A549 (cell line): ENCODE measurements around the gene CNTN4. TPM values are rescaled to one million over a fixed set of nuclear protein-coding genes. Genes with fewer than 3 reads are reported as not detected.

Source experiments
- ATAC-seq, 2 experiments: fragments of 200-7000 bp in 1 of 2; fragments of >200 bp in 1 of 2; cut with Nextera tagmentation in 1 of 2; cut with Tn5 transposase in 1 of 2; 3 replicates each; pipeline versions ENCODE4 v1.8.0 to v1.9.1; 2018 to 2020; ENCODE audit warnings: mild to moderate bottlenecking in 1 of 2, moderate library complexity in 1 of 2
- CTCF ChIA-PET: fragments of 300-600 bp; sonication (Branson Sonifier 250); formaldehyde crosslinking; extraction: SDS; loops from one replicate; lab custom pipeline; 2021; ENCODE audit warnings: antibody characterized with exemption, inconsistent platforms; lab: Yijun Ruan, JAX
- POLR2A ChIA-PET: fragments of 350-600 bp; formaldehyde crosslinking; extraction: SDS; loops from one replicate; lab custom pipeline; 2021; ENCODE audit warnings: antibody characterized with exemption, inconsistent platforms; lab: Yijun Ruan, JAX
- DNase-seq, 2 experiments: peaks; one replicate each; pipeline versions ENCODE4 v3.0.0 to v3.0.0-alpha.2; 2011 to 2016; ENCODE audit warnings: low read depth in 1 of 2, low spot score in 1 of 2
- FAIRE-seq: peaks from 2 replicates; lab custom pipeline; 2011; peaks lifted over from hg19 to GRCh38; lab: Jason Lieb, UNC
- H3K27ac ChIP-seq, 2 experiments: fragments of >200 bp; sonication (Bioruptor Twin); formaldehyde crosslinking; 3 replicates each; pipeline ENCODE4 v1.5.1; 2016 to 2017
- H3K4me1 ChIP-seq: fragments of >200 bp; sonication (Bioruptor Twin); formaldehyde crosslinking; 3 replicates; pipeline ENCODE4 v1.6.1; 2016
- H3K4me2 ChIP-seq: fragments of >200 bp; sonication (Bioruptor Twin); formaldehyde crosslinking; 3 replicates; pipeline ENCODE4 v1.6.1; 2016
- H3K4me3 ChIP-seq: fragments of >200 bp; sonication (Bioruptor Twin); formaldehyde crosslinking; 3 replicates; pipeline ENCODE4 v1.5.1; 2016
- H3K9me3 ChIP-seq: fragments of >200 bp; sonication (Bioruptor Twin); formaldehyde crosslinking; 3 replicates; pipeline ENCODE4 v1.6.1; 2016
- BHLHE40 ChIP-seq: IDR thresholded peaks from 2 replicates; pipeline ENCODE4 v1.6.1; 2012; ENCODE audit warnings: low read depth, low read length, inconsistent platforms
- CBX8 ChIP-seq: fragments of 200-600 bp; sonication (generic); IDR thresholded peaks from 2 replicates; pipeline ENCODE4 v1.6.1; 2016
- CEBPB ChIP-seq, 2 experiments: fragments of >200 bp in 1 of 2; sonication (Bioruptor Twin) in 1 of 2; formaldehyde crosslinking in 1 of 2; IDR thresholded peaks; 2 replicates each; pipeline ENCODE4 v1.6.1; 2012 to 2016
- CHD2 ChIP-seq: fragments of 150-350 bp; IDR thresholded peaks from 2 replicates; pipeline ENCODE4 v1.6.1; 2014; ENCODE audit warnings: low read length; ENCODE audit not compliant: partially characterized antibody
- CHD4 ChIP-seq: fragments of 200-600 bp; sonication (generic); IDR thresholded peaks from 2 replicates; pipeline ENCODE4 v1.6.1; 2016; ENCODE audit warnings: antibody characterized with exemption, mild to moderate bottlenecking, borderline replicate concordance
- EHMT2 ChIP-seq: fragments of 200-600 bp; sonication (generic); IDR thresholded peaks from 2 replicates; pipeline ENCODE4 v1.6.1; 2016; ENCODE audit warnings: antibody characterized with exemption, low read depth, mild to moderate bottlenecking, moderate library complexity
- FOSB ChIP-seq: fragments of 250-450 bp; sonication (Bioruptor Pico); IDR thresholded peaks from 2 replicates; pipeline ENCODE4 v1.5.0; 2020; ENCODE audit warnings: mild to moderate bottlenecking, moderate library complexity
- GATA3 ChIP-seq: IDR thresholded peaks from 2 replicates; pipeline ENCODE4 v1.6.1; 2012; ENCODE audit warnings: borderline replicate concordance
- JUN ChIP-seq, 2 experiments: fragments of >200 bp; sonication (Bioruptor Twin); formaldehyde crosslinking; IDR thresholded peaks; 2 replicates in 1 of 2; 3 replicates in 1 of 2; pipeline ENCODE4 v1.6.1; 2016 to 2017
- MAFK ChIP-seq: fragments of 450-650 bp; IDR thresholded peaks from 2 replicates; pipeline ENCODE4 v1.6.1; 2014; ENCODE audit not compliant: partially characterized antibody
- MAZ ChIP-seq: fragments of 150-350 bp; IDR thresholded peaks from 2 replicates; pipeline ENCODE4 v1.6.1; 2014; ENCODE audit warnings: antibody characterized with exemption, low read depth, low read length, borderline replicate concordance
- NPAS2 ChIP-seq: fragments of 250-450 bp; sonication (Bioruptor Pico); IDR thresholded peaks from 2 replicates; pipeline ENCODE4 v1.8.0; 2022; ENCODE audit warnings: mild to moderate bottlenecking, moderate library complexity, borderline replicate concordance
- NR3C1 ChIP-seq: fragments of >200 bp; sonication (Bioruptor Twin); formaldehyde crosslinking; IDR thresholded peaks from 3 replicates; pipeline ENCODE4 v1.6.1; 2017
- POLR2A ChIP-seq: IDR thresholded peaks from 2 replicates; pipeline ENCODE4 v1.6.1; 2012; ENCODE audit warnings: mild to moderate bottlenecking, low read length
- RAD21 ChIP-seq, 2 experiments: fragments of >200 bp in 1 of 2; sonication (Bioruptor Twin) in 1 of 2; formaldehyde crosslinking in 1 of 2; IDR thresholded peaks in 1 of 2; conservative IDR thresholded peaks in 1 of 2; 2 replicates in 1 of 2; 3 replicates in 1 of 2; pipeline ENCODE4 v1.6.1; 2012 to 2018; ENCODE audit warnings: inconsistent platforms in 1 of 2
- SMC3 ChIP-seq: fragments of >200 bp; sonication (Bioruptor Twin); formaldehyde crosslinking; IDR thresholded peaks from 3 replicates; pipeline ENCODE4 v1.6.1; 2018; ENCODE audit warnings: inconsistent platforms
- SREBF2 ChIP-seq: fragments of 450-650 bp; IDR thresholded peaks from 2 replicates; pipeline ENCODE4 v1.6.1; 2014; ENCODE audit warnings: mild to moderate bottlenecking, moderate library complexity
- ZSCAN20 ChIP-seq: fragments of 250-450 bp; sonication (Bioruptor Pico); IDR thresholded peaks from 2 replicates; pipeline ENCODE4 v1.8.0; 2022; ENCODE audit warnings: mild to moderate bottlenecking, moderate library complexity
- WGBS: methylation state at CpG from one replicate; pipeline ENCODE4 v1.1.6; 2017; ENCODE audit errors: missing lambda C conversion rate; 5-methylcytosine and 5-hydroxymethylcytosine counted together
- polyA plus RNA-seq, 4 experiments: library from polyadenylated mRNA; depleted of rRNA in 3 of 4; stranded (reverse); fragments of >200 nt; fragmentation: RNase III in 1 of 4; extraction: RNeasy Plus Mini Kit Qiagen cat#74134 plus additional on column Dnase treatment in 1 of 4; gene quantifications; 2 replicates in 3 of 4; 3 replicates in 1 of 4; pipeline ENCODE4 v1.2.3, GENCODE V29; 2011 to 2017
- TF ChIP-seq, protein P1 (sequence below): fragments of 450-650 bp; IDR thresholded peaks from 2 replicates; pipeline ENCODE4 v1.6.1; 2014; ENCODE audit warnings: antibody characterized with exemption
- TF ChIP-seq, protein P2 (sequence below): fragments of 250-450 bp; sonication (Bioruptor Pico); IDR thresholded peaks from 2 replicates; pipeline ENCODE4 v1.5.0; 2021; ENCODE audit warnings: mild to moderate bottlenecking, moderate library complexity, borderline replicate concordance
- TF ChIP-seq, protein P3 (sequence below): IDR thresholded peaks from 2 replicates; pipeline ENCODE4 v1.6.1; 2012
- TF ChIP-seq, protein P4 (sequence below): IDR thresholded peaks from 2 replicates; pipeline ENCODE4 v1.6.1; 2012; ENCODE audit warnings: low read depth, borderline replicate concordance
- TF ChIP-seq, protein P5 (sequence below): fragments of >200 bp; sonication (Bioruptor Twin); formaldehyde crosslinking; IDR thresholded peaks from 3 replicates; pipeline ENCODE4 v1.6.1; 2016
- TF ChIP-seq, protein P6 (sequence below): IDR thresholded peaks from 2 replicates; pipeline ENCODE4 v1.6.1; 2012
- TF ChIP-seq, protein P7 (sequence below): fragments of >200 bp; sonication (Bioruptor Twin); formaldehyde crosslinking; IDR thresholded peaks from 3 replicates; pipeline ENCODE4 v1.5.1; 2016

CNTN4 gene
- polyA plus RNA-seq, 2 of the 4 experiments (the other 2 are of a cell fraction) = 0.03 TPM; not detected in 1

DNA sequence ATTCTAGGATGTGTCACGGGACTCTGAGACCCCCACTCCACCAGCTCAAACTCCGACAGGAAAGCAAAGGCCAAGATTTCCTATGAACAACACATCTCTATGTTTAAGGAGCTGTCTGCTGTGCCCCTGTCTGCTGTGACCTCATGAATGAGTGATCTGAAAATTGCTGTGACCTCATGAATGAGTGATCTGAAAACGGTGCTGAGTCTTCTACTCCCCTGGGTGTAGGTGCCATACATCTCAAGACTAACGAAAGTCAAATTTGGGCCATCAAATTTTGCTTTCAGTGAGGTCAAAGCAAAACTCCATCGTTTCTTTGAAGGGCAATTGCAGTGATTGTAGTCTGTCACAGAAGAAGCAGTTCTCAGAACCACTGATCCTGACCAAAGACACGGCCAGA lies 987.1 kb downstream of the CNTN4 start:
- ChIA-PET CTCF (no interaction called here), POLR2A (no interaction called here)
- Histone ChIP-seq H3K27ac (no peak overlapping the region), H3K4me3 (no peak overlapping the region), H3K9me3 (no peaks in the 10 kb centered on the region), H3K4me2 (no peak overlapping the region), H3K4me1 (no peaks in the 10 kb centered on the region)
- ATAC-seq = no peak
- no peak for FAIRE-seq
- 9% methylated on average over 6 of the region's 6 CpGs for WGBS
- TF ChIP-seq CEBPB (IDR thresholded peaks at IDR 0.05) = no peak
- DNase-seq = no peak

DNA sequence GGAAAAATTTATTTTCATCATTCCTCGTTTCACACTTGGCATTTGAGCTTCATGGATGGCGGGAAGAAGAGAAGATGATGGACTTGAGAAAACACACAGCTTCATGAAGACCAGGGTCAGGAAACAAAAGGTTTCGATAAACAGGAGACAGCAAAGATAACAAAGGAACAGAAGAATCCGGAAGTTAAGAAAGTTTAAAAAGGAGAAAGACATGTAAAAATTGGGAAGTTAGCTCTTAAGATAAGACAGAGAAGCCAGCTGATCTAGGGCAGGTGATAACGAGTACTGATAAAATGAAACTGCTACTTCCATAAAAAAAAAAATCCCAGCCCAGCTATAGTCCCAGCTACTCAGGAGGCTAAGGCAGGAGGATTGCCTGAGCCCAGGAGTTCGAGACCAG lies 987.6 kb downstream of the CNTN4 start:
- Histone ChIP-seq H3K27ac (no peak overlapping the region), H3K4me3 (no peak overlapping the region), H3K4me2 (no peak overlapping the region), H3K4me1 (no peaks in the 10 kb centered on the region), H3K9me3 (no peaks in the 10 kb centered on the region)
- CTCF ChIA-PET = interaction anchor here (0.6 kb wide), 1 partner anchor 87 kb away, joined by 3 read pairs; no protein-coding TSS in a partner anchor
- POLR2A ChIA-PET = no interaction called here
- TF ChIP-seq, protein P1, sequence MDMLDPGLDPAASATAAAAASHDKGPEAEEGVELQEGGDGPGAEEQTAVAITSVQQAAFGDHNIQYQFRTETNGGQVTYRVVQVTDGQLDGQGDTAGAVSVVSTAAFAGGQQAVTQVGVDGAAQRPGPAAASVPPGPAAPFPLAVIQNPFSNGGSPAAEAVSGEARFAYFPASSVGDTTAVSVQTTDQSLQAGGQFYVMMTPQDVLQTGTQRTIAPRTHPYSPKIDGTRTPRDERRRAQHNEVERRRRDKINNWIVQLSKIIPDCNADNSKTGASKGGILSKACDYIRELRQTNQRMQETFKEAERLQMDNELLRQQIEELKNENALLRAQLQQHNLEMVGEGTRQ = no peak
- TF ChIP-seq CHD2 (no peak), CHD4 (no peak), FOSB (no peak), RAD21 (conservative IDR thresholded peaks at IDR 0.05 in 1 of 2, IDR thresholded peaks at IDR 0.05 in 1 of 2) (no peak), EHMT2 (no peak), SMC3 (no peak), NPAS2 (no peak), BHLHE40 (no peak), MAZ (no peak), SREBF2 (no peak), ZSCAN20 (CRISPR knock-in tag) (no peak), MAFK (no peak), JUN (IDR thresholded peaks at IDR 0.05) (no peak), CBX8 (no peak), GATA3 (no peak)
- TF ChIP-seq, protein P2, sequence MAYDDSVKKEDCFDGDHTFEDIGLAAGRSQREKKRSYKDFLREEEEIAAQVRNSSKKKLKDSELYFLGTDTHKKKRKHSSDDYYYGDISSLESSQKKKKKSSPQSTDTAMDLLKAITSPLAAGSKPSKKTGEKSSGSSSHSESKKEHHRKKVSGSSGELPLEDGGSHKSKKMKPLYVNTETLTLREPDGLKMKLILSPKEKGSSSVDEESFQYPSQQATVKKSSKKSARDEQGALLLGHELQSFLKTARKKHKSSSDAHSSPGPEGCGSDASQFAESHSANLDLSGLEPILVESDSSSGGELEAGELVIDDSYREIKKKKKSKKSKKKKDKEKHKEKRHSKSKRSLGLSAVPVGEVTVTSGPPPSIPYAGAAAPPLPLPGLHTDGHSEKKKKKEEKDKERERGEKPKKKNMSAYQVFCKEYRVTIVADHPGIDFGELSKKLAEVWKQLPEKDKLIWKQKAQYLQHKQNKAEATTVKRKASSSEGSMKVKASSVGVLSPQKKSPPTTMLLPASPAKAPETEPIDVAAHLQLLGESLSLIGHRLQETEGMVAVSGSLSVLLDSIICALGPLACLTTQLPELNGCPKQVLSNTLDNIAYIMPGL (CRISPR knock-in tag) = no peak
- TF ChIP-seq, protein P3, sequence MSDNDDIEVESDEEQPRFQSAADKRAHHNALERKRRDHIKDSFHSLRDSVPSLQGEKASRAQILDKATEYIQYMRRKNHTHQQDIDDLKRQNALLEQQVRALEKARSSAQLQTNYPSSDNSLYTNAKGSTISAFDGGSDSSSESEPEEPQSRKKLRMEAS = no peak
- TF ChIP-seq, protein P4, sequence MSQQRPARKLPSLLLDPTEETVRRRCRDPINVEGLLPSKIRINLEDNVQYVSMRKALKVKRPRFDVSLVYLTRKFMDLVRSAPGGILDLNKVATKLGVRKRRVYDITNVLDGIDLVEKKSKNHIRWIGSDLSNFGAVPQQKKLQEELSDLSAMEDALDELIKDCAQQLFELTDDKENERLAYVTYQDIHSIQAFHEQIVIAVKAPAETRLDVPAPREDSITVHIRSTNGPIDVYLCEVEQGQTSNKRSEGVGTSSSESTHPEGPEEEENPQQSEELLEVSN = no peak
- TF ChIP-seq, protein P5, sequence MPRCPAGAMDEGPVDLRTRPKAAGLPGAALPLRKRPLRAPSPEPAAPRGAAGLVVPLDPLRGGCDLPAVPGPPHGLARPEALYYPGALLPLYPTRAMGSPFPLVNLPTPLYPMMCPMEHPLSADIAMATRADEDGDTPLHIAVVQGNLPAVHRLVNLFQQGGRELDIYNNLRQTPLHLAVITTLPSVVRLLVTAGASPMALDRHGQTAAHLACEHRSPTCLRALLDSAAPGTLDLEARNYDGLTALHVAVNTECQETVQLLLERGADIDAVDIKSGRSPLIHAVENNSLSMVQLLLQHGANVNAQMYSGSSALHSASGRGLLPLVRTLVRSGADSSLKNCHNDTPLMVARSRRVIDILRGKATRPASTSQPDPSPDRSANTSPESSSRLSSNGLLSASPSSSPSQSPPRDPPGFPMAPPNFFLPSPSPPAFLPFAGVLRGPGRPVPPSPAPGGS = no peak
- ATAC-seq = no peak
- 41% methylated on average over 6 of the region's 6 CpGs for WGBS
- no peak for FAIRE-seq
- DNase-seq = no peak

DNA sequence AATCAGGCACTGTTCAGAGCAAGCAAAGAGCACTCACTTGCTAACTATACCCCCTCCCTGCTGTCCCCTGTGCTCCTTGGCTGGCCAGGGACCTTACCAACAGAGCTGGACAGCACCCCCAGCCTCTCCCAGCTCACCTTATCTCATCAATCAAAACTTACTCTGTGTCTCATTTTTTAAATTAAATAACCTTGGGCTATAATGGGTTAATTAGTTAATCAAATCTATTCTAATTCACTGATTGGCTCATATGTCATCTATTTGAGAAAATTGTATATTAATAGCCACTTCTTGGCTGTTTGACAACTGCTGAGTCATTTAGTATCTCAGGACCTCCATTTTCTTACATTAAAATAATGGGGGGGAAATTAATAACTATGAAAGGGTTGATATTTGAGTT lies 988.6 kb downstream of the CNTN4 start:
- H3K4me1 ChIP-seq = no peaks in the 10 kb centered on the region
- POLR2A ChIA-PET = no interaction called here
- DNase-seq (no peak), FAIRE-seq (no peak), ATAC-seq (no peak)
- no peak overlapping the region for H3K4me3 ChIP-seq
- CTCF ChIA-PET = no interaction called here
- no peaks in the 10 kb centered on the region for H3K9me3 ChIP-seq
- no peak overlapping the region for H3K27ac ChIP-seq
- H3K4me2 ChIP-seq = no peak overlapping the region
- TF ChIP-seq CBX8 (no peak), POLR2A (no peak), NR3C1 (no peak), FOSB (no peak), EHMT2 (no peak), MAFK (no peak), CEBPB (IDR thresholded peaks at IDR 0.05) (no peak), SMC3 (no peak)
- TF ChIP-seq, protein P2 (CRISPR knock-in tag) = no peak
- TF ChIP-seq, protein P6, sequence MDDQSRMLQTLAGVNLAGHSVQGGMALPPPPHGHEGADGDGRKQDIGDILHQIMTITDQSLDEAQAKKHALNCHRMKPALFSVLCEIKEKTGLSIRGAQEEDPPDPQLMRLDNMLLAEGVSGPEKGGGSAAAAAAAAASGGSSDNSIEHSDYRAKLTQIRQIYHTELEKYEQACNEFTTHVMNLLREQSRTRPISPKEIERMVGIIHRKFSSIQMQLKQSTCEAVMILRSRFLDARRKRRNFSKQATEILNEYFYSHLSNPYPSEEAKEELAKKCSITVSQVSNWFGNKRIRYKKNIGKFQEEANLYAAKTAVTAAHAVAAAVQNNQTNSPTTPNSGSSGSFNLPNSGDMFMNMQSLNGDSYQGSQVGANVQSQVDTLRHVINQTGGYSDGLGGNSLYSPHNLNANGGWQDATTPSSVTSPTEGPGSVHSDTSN = no peak
- TF ChIP-seq, protein P7, sequence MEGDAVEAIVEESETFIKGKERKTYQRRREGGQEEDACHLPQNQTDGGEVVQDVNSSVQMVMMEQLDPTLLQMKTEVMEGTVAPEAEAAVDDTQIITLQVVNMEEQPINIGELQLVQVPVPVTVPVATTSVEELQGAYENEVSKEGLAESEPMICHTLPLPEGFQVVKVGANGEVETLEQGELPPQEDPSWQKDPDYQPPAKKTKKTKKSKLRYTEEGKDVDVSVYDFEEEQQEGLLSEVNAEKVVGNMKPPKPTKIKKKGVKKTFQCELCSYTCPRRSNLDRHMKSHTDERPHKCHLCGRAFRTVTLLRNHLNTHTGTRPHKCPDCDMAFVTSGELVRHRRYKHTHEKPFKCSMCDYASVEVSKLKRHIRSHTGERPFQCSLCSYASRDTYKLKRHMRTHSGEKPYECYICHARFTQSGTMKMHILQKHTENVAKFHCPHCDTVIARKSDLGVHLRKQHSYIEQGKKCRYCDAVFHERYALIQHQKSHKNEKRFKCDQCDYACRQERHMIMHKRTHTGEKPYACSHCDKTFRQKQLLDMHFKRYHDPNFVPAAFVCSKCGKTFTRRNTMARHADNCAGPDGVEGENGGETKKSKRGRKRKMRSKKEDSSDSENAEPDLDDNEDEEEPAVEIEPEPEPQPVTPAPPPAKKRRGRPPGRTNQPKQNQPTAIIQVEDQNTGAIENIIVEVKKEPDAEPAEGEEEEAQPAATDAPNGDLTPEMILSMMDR = no peak
- TF ChIP-seq, protein P4 = no peak
